ENCODE measurements around the gene PTPRT. TPM values are rescaled to one million over a fixed set of nuclear protein-coding genes. Genes with fewer than 3 reads are reported as not detected.
A peak's percentile ranks its signal among the peaks of the same experiment; 100 is the strongest.

The PTPRT gene
- polyA plus RNA-seq, 1 donor from 2014 or later, result not detected

- no peaks in the 10 kb centered on the region for H3K27me3 Mint-ChIP-seq
- no peaks in the 10 kb centered on the region for H3K36me3 Mint-ChIP-seq
- H3K9me3 Mint-ChIP-seq, result peaks cover 3 to 7% (median 5%) of the 10 kb centered on the region in 3 donors
- H3K4me1 Mint-ChIP-seq, result no peaks in the 10 kb centered on the region
- H3K27ac Mint-ChIP-seq, result no peak overlapping the region
- H3K4me3 Mint-ChIP-seq, result no peak overlapping the region
Observed at GRCh38 chr20:42392442-42392841, 797.3 kb downstream of the PTPRT start.

- no peaks in the 10 kb centered on the region for H3K36me3 Mint-ChIP-seq
- peaks cover 3 to 7% (median 5%) of the 10 kb centered on the region in 3 donors for H3K9me3 Mint-ChIP-seq
- no peaks in the 10 kb centered on the region for H3K27me3 Mint-ChIP-seq
- no peak overlapping the region for H3K27ac Mint-ChIP-seq
- H3K4me3 Mint-ChIP-seq, result no peak overlapping the region
- H3K4me1 Mint-ChIP-seq, result no peaks in the 10 kb centered on the region
Observed at GRCh38 chr20:42391807-42392206, 797.9 kb downstream of the PTPRT start.

GRCh38 chr20:42380287-42380686 is 809.4 kb downstream of the PTPRT start:
- no peaks in the 10 kb centered on the region for H3K4me1 Mint-ChIP-seq
- peaks cover 2 to 11% (median 4%) of the 10 kb centered on the region in 3 donors for H3K9me3 Mint-ChIP-seq
- no peak overlapping the region for H3K27ac Mint-ChIP-seq
- no peak overlapping the region for H3K4me3 Mint-ChIP-seq
- no peaks in the 10 kb centered on the region for H3K36me3 Mint-ChIP-seq
- H3K27me3 Mint-ChIP-seq, result no peaks in the 10 kb centered on the region

- H3K9me3 Mint-ChIP-seq, result peaks cover 2 to 4% (median 4%) of the 10 kb centered on the region in 3 donors
- H3K4me3 Mint-ChIP-seq, result no peak overlapping the region
- no peaks in the 10 kb centered on the region for H3K27me3 Mint-ChIP-seq
- H3K36me3 Mint-ChIP-seq, result no peaks in the 10 kb centered on the region
- H3K27ac Mint-ChIP-seq, result no peak overlapping the region
- no peaks in the 10 kb centered on the region for H3K4me1 Mint-ChIP-seq
Observed at GRCh38 chr20:42379385-42379784, 810.3 kb downstream of the PTPRT start.

- Mint-ChIP-seq H3K4me3 (no peak overlapping the region), H3K36me3 (no peaks in the 10 kb centered on the region), H3K27ac (no peak overlapping the region), H3K9me3 (peaks cover 2 to 4% (median 3%) of the 10 kb centered on the region in 3 donors), H3K27me3 (no peaks in the 10 kb centered on the region), H3K4me1 (no peaks in the 10 kb centered on the region)
Observed at GRCh38 chr20:42378826-42379225, 810.9 kb downstream of the PTPRT start.

GRCh38 chr20:42376131-42376530 is 813.6 kb downstream of the PTPRT start:
- peaks cover 3% of the 10 kb centered on the region for H3K27me3 Mint-ChIP-seq
- no peak overlapping the region for H3K4me3 Mint-ChIP-seq
- peaks cover 0 to 7% (median 4%) of the 10 kb centered on the region in 3 donors for H3K9me3 Mint-ChIP-seq
- H3K36me3 Mint-ChIP-seq, result no peaks in the 10 kb centered on the region
- H3K4me1 Mint-ChIP-seq, result no peaks in the 10 kb centered on the region
- no peak overlapping the region for H3K27ac Mint-ChIP-seq

GRCh38 chr20:42373049-42373448 is 816.7 kb downstream of the PTPRT start:
- H3K9me3 Mint-ChIP-seq, result peaks cover 0 to 7% (median 2%) of the 10 kb centered on the region in 3 donors
- H3K36me3 Mint-ChIP-seq, result no peaks in the 10 kb centered on the region
- H3K27ac Mint-ChIP-seq, result no peak overlapping the region
- no peak overlapping the region for H3K4me3 Mint-ChIP-seq
- peaks cover 3% of the 10 kb centered on the region for H3K27me3 Mint-ChIP-seq
- H3K4me1 Mint-ChIP-seq, result no peaks in the 10 kb centered on the region

- Mint-ChIP-seq H3K27me3 (peaks cover 3% of the 10 kb centered on the region), H3K4me3 (no peak overlapping the region), H3K27ac (no peak overlapping the region), H3K9me3 (peaks cover 2 to 5% (median 4%) of the 10 kb centered on the region in 3 donors), H3K36me3 (no peaks in the 10 kb centered on the region), H3K4me1 (no peaks in the 10 kb centered on the region)
Observed at GRCh38 chr20:42370075-42370474, 819.6 kb downstream of the PTPRT start.

- H3K27ac Mint-ChIP-seq, result no peak overlapping the region
- no peak overlapping the region for H3K4me3 Mint-ChIP-seq
- H3K9me3 Mint-ChIP-seq, result peaks cover 2 to 5% (median 4%) of the 10 kb centered on the region in 3 donors
- peaks cover 3% of the 10 kb centered on the region for H3K27me3 Mint-ChIP-seq
- H3K4me1 Mint-ChIP-seq, result no peaks in the 10 kb centered on the region
- H3K36me3 Mint-ChIP-seq, result no peaks in the 10 kb centered on the region
Observed at GRCh38 chr20:42368910-42369309, 820.8 kb downstream of the PTPRT start.

GRCh38 chr20:42366626-42367025 is 823.1 kb downstream of the PTPRT start:
- Mint-ChIP-seq H3K4me1 (no peaks in the 10 kb centered on the region), H3K4me3 (no peak overlapping the region), H3K36me3 (no peaks in the 10 kb centered on the region), H3K27ac (no peak overlapping the region), H3K27me3 (no peaks in the 10 kb centered on the region), H3K9me3 (peaks cover 2 to 4% (median 2%) of the 10 kb centered on the region in 3 donors)

- H3K36me3 Mint-ChIP-seq, result no peaks in the 10 kb centered on the region
- no peak overlapping the region for H3K4me3 Mint-ChIP-seq
- H3K27ac Mint-ChIP-seq, result no peak overlapping the region
- H3K4me1 Mint-ChIP-seq, result no peaks in the 10 kb centered on the region
- no peaks in the 10 kb centered on the region for H3K27me3 Mint-ChIP-seq
- H3K9me3 Mint-ChIP-seq, result peaks cover 0 to 4% (median 2%) of the 10 kb centered on the region in 3 donors
Observed at GRCh38 chr20:42364446-42364845, 825.3 kb downstream of the PTPRT start.

GRCh38 chr20:42361402-42361970 is 828.2 kb downstream of the PTPRT start:
- Mint-ChIP-seq H3K4me1 (no peaks in the 10 kb centered on the region), H3K36me3 (no peaks in the 10 kb centered on the region), H3K27me3 (no peaks in the 10 kb centered on the region), H3K4me3 (no peak overlapping the region), H3K27ac (no peak overlapping the region), H3K9me3 (peaks cover 0 to 4% (median 2%) of the 10 kb centered on the region in 3 donors)

- H3K36me3 Mint-ChIP-seq, result no peaks in the 10 kb centered on the region
- H3K27me3 Mint-ChIP-seq, result no peaks in the 10 kb centered on the region
- peaks cover 0 to 3% (median 2%) of the 10 kb centered on the region in 3 donors for H3K9me3 Mint-ChIP-seq
- H3K4me1 Mint-ChIP-seq, result no peaks in the 10 kb centered on the region
- H3K4me3 Mint-ChIP-seq, result peak overlapping the region in 1 of 4 donors; percentile 6
- H3K27ac Mint-ChIP-seq, result no peak overlapping the region
Observed at GRCh38 chr20:42360621-42361020, 829.1 kb downstream of the PTPRT start.

- Mint-ChIP-seq H3K27ac (no peak overlapping the region), H3K4me3 (no peak overlapping the region), H3K27me3 (no peaks in the 10 kb centered on the region), H3K4me1 (no peaks in the 10 kb centered on the region), H3K9me3 (peaks cover 0 to 3% (median 2%) of the 10 kb centered on the region in 3 donors), H3K36me3 (no peaks in the 10 kb centered on the region)
Observed at GRCh38 chr20:42359617-42360016, 830.1 kb downstream of the PTPRT start.

- Mint-ChIP-seq H3K36me3 (no peaks in the 10 kb centered on the region), H3K27ac (no peak overlapping the region), H3K4me3 (no peak overlapping the region), H3K9me3 (peaks cover 0 to 3% (median 2%) of the 10 kb centered on the region in 3 donors), H3K4me1 (no peaks in the 10 kb centered on the region), H3K27me3 (no peaks in the 10 kb centered on the region)
Observed at GRCh38 chr20:42352096-42352495, 837.6 kb downstream of the PTPRT start.

GRCh38 chr20:42350521-42350920 is 839.2 kb downstream of the PTPRT start:
- H3K9me3 Mint-ChIP-seq, result peaks cover 0 to 2% (median 0%) of the 10 kb centered on the region in 3 donors
- no peaks in the 10 kb centered on the region for H3K36me3 Mint-ChIP-seq
- H3K27ac Mint-ChIP-seq, result no peak overlapping the region
- H3K27me3 Mint-ChIP-seq, result no peaks in the 10 kb centered on the region
- no peak overlapping the region for H3K4me3 Mint-ChIP-seq
- no peaks in the 10 kb centered on the region for H3K4me1 Mint-ChIP-seq
